K562 (cell line): ENCODE data around the gene ARSK. TPM values are rescaled to one million over a fixed set of nuclear protein-coding genes. Genes with fewer than 3 reads are reported as not detected.

ENCODE experiments used
- DDX20 ChIP-seq: fragments of 450-650 bp; IDR thresholded peaks from 2 replicates; pipeline ENCODE4 v1.6.1; 2016; ENCODE audit warnings: missing genetic modification characterization, low read depth, mild to moderate bottlenecking, missing compliant biosample characterization, moderate library complexity
- E2F1 ChIP-seq: sonication (generic); formaldehyde crosslinking; IDR thresholded peaks from 2 replicates; pipeline ENCODE4 v1.8.1; 2023; ENCODE audit warnings: mild to moderate bottlenecking, missing genetic modification reagents, moderate library complexity
- FOXO4 ChIP-seq: fragments of 450-650 bp; formaldehyde crosslinking; IDR thresholded peaks from 2 replicates; pipeline ENCODE4 v1.4.0; 2020; ENCODE audit warnings: mild to moderate bottlenecking, moderate library complexity
- MGA ChIP-seq: fragments of 450-650 bp; IDR thresholded peaks from 2 replicates; pipeline ENCODE4 v1.6.1; 2016; ENCODE audit warnings: mild to moderate bottlenecking, moderate library complexity
- MXI1 ChIP-seq: IDR thresholded peaks from 2 replicates; pipeline ENCODE4 v1.6.1; 2011; ENCODE audit warnings: low read depth, mild to moderate bottlenecking, improper control_type of control experiment, low read length
- RHOXF2B ChIP-seq: fragments of 250-450 bp; sonication (Bioruptor Pico); conservative IDR thresholded peaks from 2 replicates; pipeline ENCODE4 v1.5.1; 2021
- TBL1XR1 ChIP-seq, 2 experiments: IDR thresholded peaks; 2 replicates each; pipeline ENCODE4 v1.6.1; 2012; ENCODE audit warnings: improper control_type of control experiment in 2 of 2, low read length in 2 of 2, mild to moderate bottlenecking in 1 of 2
- USF1 ChIP-seq: sonication (generic); formaldehyde crosslinking; IDR thresholded peaks from 2 replicates; pipeline ENCODE4 v1.9.0; 2022; ENCODE audit warnings: mild to moderate bottlenecking, missing genetic modification reagents
- ZKSCAN8 ChIP-seq: fragments of 200-800 bp; sonication (Bioruptor generic); IDR thresholded peaks from 2 replicates; pipeline ENCODE4 v1.6.1; 2016; ENCODE audit warnings: missing genetic modification characterization, missing compliant biosample characterization
- ZNF212 ChIP-seq: fragments of 450-650 bp; formaldehyde crosslinking; IDR thresholded peaks from 2 replicates; pipeline ENCODE4 v1.4.0; 2020; ENCODE audit warnings: mild to moderate bottlenecking
- polyA plus RNA-seq, 8 experiments: library from polyadenylated mRNA; depleted of rRNA in 4 of 8; stranded (reverse) in 5 of 8; unstranded in 3 of 8; fragments of >200 nt; fragmentation: Nextera tagmentation in 2 of 8; fragmentation: Illumina TruSeq in 1 of 8; extraction: Ambion mirVana in 2 of 8; extraction: Trizol in 1 of 8; gene quantifications; 2 replicates each; pipeline versions ENCODE4 v1.2.1 to v1.2.3, GENCODE V29; 2011 to 2014; ENCODE audit warnings: inconsistent platforms in 1 of 8, missing spikeins in 1 of 8
- total RNA-seq, 7 experiments: library from RNA; depleted of rRNA in 6 of 7; stranded (reverse); fragments of >200 nt in 6 of 7; fragmentation: Illumina TruSeq in 2 of 7; extraction: Trizol in 2 of 7; gene quantifications; 2 replicates each; pipeline versions ENCODE4 v1.2.1 to v1.2.3, GENCODE V29; 2011 to 2021; ENCODE audit warnings: low replicate concordance in 1 of 7

The ARSK gene
- total and polyA plus RNA-seq, 9 of the 15 experiments (the other 6 are each of a cell fraction or from before 2014, with no cell fraction given): 2.7 to 9.4 (median 7.1) TPM

GRCh38 chr5:95554647-95555548 is at the start of gene ARSK, which contains the start of gene SKIC3 (continued):
- TF ChIP-seq MGA (peak; percentile 89), FOXO4 (no peak), ZNF212 (CRISPR knock-in tag) (0 out of 2 replicates have a peak, but pooled peaks have one; percentile 70), RHOXF2B (no peak), ZKSCAN8 (CRISPR knock-in tag) (no peak), E2F1 (CRISPR knock-in tag) (peak; percentile 69; the same call in 1 of the 2 replicates), MXI1 (peak; percentile 74; the same call in 1 of the 2 replicates), TBL1XR1 (IDR thresholded peaks at IDR 0.05; ENCODE audit: low read length in 2 of 2) (no peak; a peak in 1 of 4 replicates), DDX20 (no peak), USF1 (CRISPR knock-in tag) (peak; percentile 97)
